Neural crest cell (in vitro differentiated cells): ENCODE results near the gene NDUFAF8. TPM values are rescaled to one million over a fixed set of nuclear protein-coding genes. Genes with fewer than 3 reads are reported as not detected.

Experiments used
- DNase-seq: peaks from one replicate; pipeline ENCODE4 v3.0.0; 2021; ENCODE audit warnings: low read depth, mixed read lengths, low spot score
- H3K27ac Mint-ChIP-seq: one replicate; pipeline ENCODE4 v1.8.0; 2021; ENCODE audit warnings: mild to moderate bottlenecking, mixed read lengths; ENCODE audit not compliant: unreplicated experiment
- H3K27me3 Mint-ChIP-seq: 2 replicates; pipeline ENCODE4 v1.8.0; 2021; ENCODE audit warnings: low read depth, mild to moderate bottlenecking, mixed read lengths
- H3K36me3 Mint-ChIP-seq: 2 replicates; pipeline ENCODE4 v1.8.0; 2021; ENCODE audit warnings: low read depth, mild to moderate bottlenecking, mixed read lengths
- H3K4me1 Mint-ChIP-seq: 2 replicates; pipeline ENCODE4 v1.8.0; 2021; ENCODE audit warnings: mixed read lengths
- H3K4me3 Mint-ChIP-seq: one replicate; pipeline ENCODE4 v1.8.0; 2021; ENCODE audit warnings: mild to moderate bottlenecking, mixed read lengths
- H3K9me3 Mint-ChIP-seq: 2 replicates; pipeline ENCODE4 v1.8.0; 2021; ENCODE audit warnings: mixed read lengths
- CTCF ChIP-seq: fragments of 200-600 bp; sonication (generic); conservative IDR thresholded peaks from 2 replicates; pipeline ENCODE4 v1.5.0; 2021; ENCODE audit warnings: antibody characterized with exemption, mild to moderate bottlenecking
- total RNA-seq: library from RNA; stranded (reverse); gene quantifications from 2 replicates; pipeline ENCODE4 v1.2.1, GENCODE V29; 2021

Gene NDUFAF8
- total RNA-seq, 1 donor from 2014 or later: 54.5 TPM

DNA sequence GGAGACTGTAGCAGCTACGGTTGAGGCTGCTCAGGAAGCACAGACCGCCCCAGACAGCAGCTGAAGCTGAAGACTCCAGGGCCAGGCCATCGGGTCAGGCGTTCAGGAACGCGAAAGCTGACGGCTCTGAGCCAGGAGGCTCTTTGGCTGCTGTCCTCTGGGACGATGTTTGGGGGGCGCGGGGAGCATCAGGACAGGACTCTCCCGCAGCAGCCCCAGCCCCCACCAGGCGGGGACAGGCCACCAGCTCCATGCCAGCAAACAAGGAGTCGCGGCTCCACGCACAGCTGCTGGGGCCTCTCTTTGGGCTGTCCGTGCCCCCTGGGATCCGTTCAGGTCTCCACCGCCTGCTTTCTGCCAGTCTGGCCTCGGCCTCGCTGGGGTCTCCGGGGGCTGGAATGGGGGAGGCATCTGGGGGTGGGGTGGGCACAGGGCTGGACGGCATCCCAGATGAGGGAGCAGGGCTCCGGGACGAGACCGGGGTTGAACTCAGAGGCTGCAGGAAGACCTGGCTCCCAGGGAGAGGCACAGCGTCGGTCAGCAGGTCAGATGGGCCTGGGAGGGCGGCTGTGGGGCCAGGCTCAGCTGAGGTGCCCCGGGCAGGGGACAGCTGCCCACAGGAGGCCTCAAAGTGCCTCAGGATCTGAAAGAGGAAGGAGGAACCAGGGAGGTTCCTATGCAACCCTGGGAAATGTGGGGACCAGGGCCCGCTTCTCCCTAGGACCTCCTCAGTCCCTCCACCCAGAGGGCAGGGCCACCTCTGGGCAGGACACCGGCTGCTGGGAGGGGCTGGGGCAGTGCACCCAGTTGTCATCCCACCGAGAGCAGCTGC is 10.1 kb upstream of the NDUFAF8 start:
- no peak for TF ChIP-seq CTCF
- Mint-ChIP-seq H3K4me3 (no peak overlapping the region), H3K9me3 (no peaks in the 10 kb centered on the region), H3K27me3 (no peaks in the 10 kb centered on the region), H3K36me3 (peaks cover 12% of the 10 kb centered on the region), H3K27ac (no peak overlapping the region), H3K4me1 (peaks cover under 1% of the 10 kb centered on the region)
- DNase-seq: no peak

GRCh38 chr17:81229666-81229920 is 9.5 kb upstream of the NDUFAF8 start:
- Mint-ChIP-seq H3K27me3 (no peaks in the 10 kb centered on the region), H3K27ac (no peak overlapping the region), H3K4me3 (no peak overlapping the region), H3K36me3 (peaks cover 12% of the 10 kb centered on the region), H3K4me1 (no peaks in the 10 kb centered on the region), H3K9me3 (no peaks in the 10 kb centered on the region)
- DNase-seq: no peak
- no peak for TF ChIP-seq CTCF

DNA sequence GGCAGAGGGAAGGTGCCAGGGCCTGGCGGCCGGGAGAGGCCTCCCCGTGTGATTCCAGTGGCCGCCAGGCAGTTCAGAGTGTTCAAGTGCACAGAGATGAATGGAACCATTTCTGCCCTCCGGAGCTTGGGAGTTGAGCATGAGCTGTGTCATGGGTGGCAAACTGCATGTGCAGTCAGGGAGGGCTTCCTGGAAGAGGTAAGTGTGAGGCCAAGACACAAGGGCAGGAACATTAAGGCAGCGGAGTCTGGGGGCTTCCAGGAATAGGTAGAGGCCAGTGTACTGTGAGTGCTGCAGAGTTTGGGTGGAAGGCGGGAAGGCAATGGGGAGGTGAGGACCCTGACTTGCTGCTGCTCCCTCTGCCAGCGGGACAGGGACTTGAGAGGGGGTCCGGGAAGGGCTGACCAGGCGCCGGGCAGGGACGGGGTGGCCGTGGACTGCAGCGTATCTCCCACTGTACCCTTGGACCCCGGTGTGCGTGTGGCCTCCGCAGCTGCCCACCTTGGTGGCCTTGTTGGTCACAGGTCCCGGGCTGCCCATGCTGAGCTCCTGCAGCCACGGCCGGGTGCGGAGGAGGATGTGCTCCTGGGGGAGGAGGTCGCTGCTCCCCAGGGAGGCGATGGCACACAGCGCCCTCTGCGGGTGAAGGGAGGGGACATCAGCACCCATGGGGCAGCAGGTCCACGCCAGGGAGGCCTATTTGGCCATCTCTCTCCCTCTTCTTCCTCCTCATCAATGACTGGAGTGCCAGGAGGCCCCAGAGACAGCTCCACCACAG is 8.9 kb upstream of the NDUFAF8 start:
- no peaks in the 10 kb centered on the region for H3K9me3 Mint-ChIP-seq
- TF ChIP-seq CTCF: peak; percentile 44
- H3K27ac Mint-ChIP-seq: no peak overlapping the region
- H3K4me1 Mint-ChIP-seq: no peaks in the 10 kb centered on the region
- no peak for DNase-seq
- no peaks in the 10 kb centered on the region for H3K27me3 Mint-ChIP-seq
- peaks cover 12% of the 10 kb centered on the region for H3K36me3 Mint-ChIP-seq
- no peak overlapping the region for H3K4me3 Mint-ChIP-seq

DNA sequence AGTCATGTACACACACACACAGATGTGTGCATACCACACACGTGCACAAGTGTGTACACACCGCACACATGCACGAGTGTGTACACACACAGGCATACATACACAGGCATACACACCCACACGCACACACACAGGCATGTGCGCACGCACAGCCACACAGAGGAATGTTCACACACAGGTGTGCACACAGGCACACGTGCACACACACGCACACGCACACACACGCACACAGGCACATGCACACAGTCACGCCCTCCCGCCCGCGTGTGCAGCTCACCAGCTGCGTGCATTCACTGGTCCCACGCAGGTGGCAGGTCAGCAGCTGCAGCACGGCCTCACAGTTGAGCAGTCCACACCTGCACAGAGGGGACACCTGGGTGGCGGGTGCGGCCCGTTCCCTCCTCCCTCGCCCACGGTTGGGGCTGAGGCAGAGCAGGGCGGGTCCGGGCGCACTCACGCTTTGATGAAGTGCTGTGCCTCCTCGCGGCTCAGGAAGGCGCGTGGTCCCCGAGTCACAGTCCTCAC is 7.9 kb upstream of the NDUFAF8 start:
- H3K36me3 Mint-ChIP-seq: peaks cover 12% of the 10 kb centered on the region
- no peak for DNase-seq
- peak overlapping the region; percentile 19 for H3K4me3 Mint-ChIP-seq
- no peaks in the 10 kb centered on the region for H3K9me3 Mint-ChIP-seq
- no peaks in the 10 kb centered on the region for H3K4me1 Mint-ChIP-seq
- H3K27me3 Mint-ChIP-seq: no peaks in the 10 kb centered on the region
- no peak overlapping the region for H3K27ac Mint-ChIP-seq
- no peak for TF ChIP-seq CTCF

- DNase-seq: no peak
- H3K9me3 Mint-ChIP-seq: no peaks in the 10 kb centered on the region
- no peak overlapping the region for H3K27ac Mint-ChIP-seq
- H3K4me1 Mint-ChIP-seq: no peaks in the 10 kb centered on the region
- no peaks in the 10 kb centered on the region for H3K27me3 Mint-ChIP-seq
- H3K36me3 Mint-ChIP-seq: peaks cover 12% of the 10 kb centered on the region
- H3K4me3 Mint-ChIP-seq: no peak overlapping the region
- no peak for TF ChIP-seq CTCF
Measured at GRCh38 chr17:81231766-81232581, 7.1 kb upstream of the NDUFAF8 start.
